Kidney (tissue), 14 donors: Measurements from ENCODE around the gene TXLNG. TPM values are rescaled to one million over a fixed set of nuclear protein-coding genes. Genes with fewer than 3 reads are reported as not detected.

Source experiments
- DNase-seq, 5 donors: peaks; one replicate each; pipeline ENCODE4 v3.0.0-alpha.2; 2013 to 2020
- FAIRE-seq: peaks from 2 replicates; lab custom pipeline; 2012; peaks lifted over from hg19 to GRCh38; lab: Jason Lieb, UNC
- H3K27ac ChIP-seq, 2 donors: one replicate each; pipeline ENCODE4 v1.7.0; 2013; ENCODE audit warnings: low read depth in 2 of 2, low read length in 2 of 2, inconsistent platforms in 1 of 2
- H3K27me3 ChIP-seq: one replicate; pipeline ENCODE4 v1.7.1; 2013; ENCODE audit warnings: low read length, inconsistent platforms; ENCODE audit not compliant: control insufficient read depth, insufficient read depth
- H3K36me3 ChIP-seq, 3 donors: one replicate each; pipeline versions ENCODE4 v1.7.0 to v1.7.1; 2013; ENCODE audit warnings: low read length in 3 of 3, control low read depth in 1 of 3, inconsistent platforms in 1 of 3; ENCODE audit not compliant: insufficient read depth in 3 of 3, control insufficient read depth in 2 of 3
- H3K4me1 ChIP-seq, 3 donors: one replicate each; pipeline versions ENCODE4 v1.7.0 to v1.7.1; 2013; ENCODE audit warnings: low read length in 3 of 3, inconsistent platforms in 1 of 3, low read depth in 1 of 3; ENCODE audit not compliant: control insufficient read depth in 2 of 3, insufficient read depth in 2 of 3
- H3K4me3 ChIP-seq, 3 donors: one replicate each; pipeline versions ENCODE4 v1.7.0 to v1.8.1; 2013; ENCODE audit warnings: low read length in 3 of 3, control low read depth in 1 of 3, inconsistent platforms in 1 of 3
- H3K9ac ChIP-seq, 3 donors: one replicate each; pipeline versions ENCODE4 v1.7.0 to v1.7.1; 2013; ENCODE audit warnings: low read length in 3 of 3, control low read depth in 1 of 3, inconsistent platforms in 1 of 3
- H3K9me3 ChIP-seq, 3 donors: one replicate each; pipeline versions ENCODE4 v1.7.0 to v1.7.1; 2013; ENCODE audit warnings: low read length in 3 of 3, control low read depth in 1 of 3, inconsistent platforms in 1 of 3; ENCODE audit not compliant: control insufficient read depth in 2 of 3, insufficient read depth in 1 of 3
- intact Hi-C: fragments of 100-400 bp; cut with DNase I; formaldehyde crosslinking; loops from one replicate; pipeline ENCODE4 v1.11.1; 2022
- polyA plus RNA-seq: library from polyadenylated mRNA; stranded (reverse); fragments of 350-450 nt; fragmentation: Illumina TruSeq; extraction: RNeasy Lipid Tissue Mini Kit (QIAGEN cat#74804); gene quantifications from one replicate; pipeline ENCODE4 v1.2.3, GENCODE V29; 2014; ENCODE audit warnings: low read depth, low replicate concordance; ENCODE audit not compliant: insufficient read depth
- total RNA-seq: library from RNA; stranded (reverse); fragmentation: NEBNext Ultra II Directional; extraction: Animal tissue kit (Norgen Biotek cat#: 25700); gene quantifications from one replicate; pipeline ENCODE4 v1.2.1, GENCODE V29; 2021
- TF ChIP-seq, protein P1 (sequence below): IDR thresholded peaks from 3 replicates; pipeline ENCODE4 v1.5.1; 2012; ENCODE audit warnings: mild to moderate bottlenecking, moderate library complexity, borderline replicate concordance; ENCODE audit not compliant: insufficient read depth; ENCODE audit errors: extremely low read depth
- donor health status: control.
- donor health status: control.
- donor health status: control.
- donor health status: control.
- donor health status: control.
- donor health status: DM: yes; HTN: yes; CAD: no.
- donor health status: Normal renal cell carcinoma (clear cell type).

The TXLNG gene
- total and polyA plus RNA-seq, 2 donors from 2014 or later, result 5.9 to 12.3 TPM

DNA sequence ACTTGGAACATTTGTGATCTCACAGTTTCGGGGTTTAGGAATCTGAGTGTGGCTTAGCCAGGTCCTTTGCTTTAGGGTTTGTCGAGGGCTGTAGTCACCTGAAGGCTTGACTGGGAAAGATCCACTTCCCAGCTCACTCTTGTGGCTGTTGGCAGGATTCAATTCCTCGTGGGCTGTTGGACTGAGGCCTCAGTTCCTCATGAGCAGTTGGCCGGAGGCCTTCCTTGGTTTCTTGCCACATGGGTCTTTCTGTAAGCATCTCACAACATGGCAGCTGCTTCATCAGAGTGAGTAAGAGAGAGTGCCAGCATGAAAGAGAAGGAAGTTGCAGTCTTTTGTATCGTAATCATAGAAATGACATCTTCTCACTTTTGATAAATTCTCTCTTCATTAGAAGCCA is 11.1 kb downstream of the TXLNG start:
- DNase-seq, result no peak
- H3K27me3 ChIP-seq, result no peaks in the 10 kb centered on the region
- no peak overlapping the region for H3K27ac ChIP-seq

DNA sequence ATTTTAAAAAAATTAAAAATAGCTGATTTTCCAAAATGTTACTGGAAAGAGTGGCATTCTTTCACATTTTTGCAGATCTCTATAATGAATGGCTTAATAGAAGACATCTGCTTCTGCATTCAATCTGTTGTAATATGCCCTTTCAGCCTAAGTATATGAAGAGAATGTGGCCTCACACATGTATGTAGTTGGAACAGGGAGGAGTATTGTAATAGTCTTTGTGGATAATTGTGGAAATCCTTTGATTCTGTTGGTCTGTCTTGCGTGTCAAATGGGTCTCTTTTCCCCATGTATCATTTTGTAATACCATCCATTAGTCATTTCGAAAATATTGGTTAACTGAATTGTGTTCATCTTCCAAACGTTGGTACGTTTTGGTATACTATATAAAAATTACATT is 11.6 kb downstream of the TXLNG start:
- FAIRE-seq, result no peak
- Histone ChIP-seq H3K27ac (no peak overlapping the region), H3K36me3 (no peaks in the 10 kb centered on the region), H3K4me3 (no peak overlapping the region), H3K9ac (no peak overlapping the region), H3K27me3 (no peaks in the 10 kb centered on the region), H3K4me1 (no peaks in the 10 kb centered on the region), H3K9me3 (no peaks in the 10 kb centered on the region)
- DNase-seq, result no peak
- intact Hi-C loops, result no loop called here
- TF ChIP-seq, protein P1, sequence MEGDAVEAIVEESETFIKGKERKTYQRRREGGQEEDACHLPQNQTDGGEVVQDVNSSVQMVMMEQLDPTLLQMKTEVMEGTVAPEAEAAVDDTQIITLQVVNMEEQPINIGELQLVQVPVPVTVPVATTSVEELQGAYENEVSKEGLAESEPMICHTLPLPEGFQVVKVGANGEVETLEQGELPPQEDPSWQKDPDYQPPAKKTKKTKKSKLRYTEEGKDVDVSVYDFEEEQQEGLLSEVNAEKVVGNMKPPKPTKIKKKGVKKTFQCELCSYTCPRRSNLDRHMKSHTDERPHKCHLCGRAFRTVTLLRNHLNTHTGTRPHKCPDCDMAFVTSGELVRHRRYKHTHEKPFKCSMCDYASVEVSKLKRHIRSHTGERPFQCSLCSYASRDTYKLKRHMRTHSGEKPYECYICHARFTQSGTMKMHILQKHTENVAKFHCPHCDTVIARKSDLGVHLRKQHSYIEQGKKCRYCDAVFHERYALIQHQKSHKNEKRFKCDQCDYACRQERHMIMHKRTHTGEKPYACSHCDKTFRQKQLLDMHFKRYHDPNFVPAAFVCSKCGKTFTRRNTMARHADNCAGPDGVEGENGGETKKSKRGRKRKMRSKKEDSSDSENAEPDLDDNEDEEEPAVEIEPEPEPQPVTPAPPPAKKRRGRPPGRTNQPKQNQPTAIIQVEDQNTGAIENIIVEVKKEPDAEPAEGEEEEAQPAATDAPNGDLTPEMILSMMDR, result no peak

More for the DNA sequence above, 11.1 kb downstream of the TXLNG start:
- H3K4me1 ChIP-seq, result no peaks in the 10 kb centered on the region
- TF ChIP-seq, protein P1, result no peak
- no peaks in the 10 kb centered on the region for H3K36me3 ChIP-seq
- H3K9me3 ChIP-seq, result no peaks in the 10 kb centered on the region
- intact Hi-C loops, result no loop called here
- FAIRE-seq, result no peak
- H3K9ac ChIP-seq, result no peak overlapping the region
- H3K4me3 ChIP-seq, result no peak overlapping the region

DNA sequence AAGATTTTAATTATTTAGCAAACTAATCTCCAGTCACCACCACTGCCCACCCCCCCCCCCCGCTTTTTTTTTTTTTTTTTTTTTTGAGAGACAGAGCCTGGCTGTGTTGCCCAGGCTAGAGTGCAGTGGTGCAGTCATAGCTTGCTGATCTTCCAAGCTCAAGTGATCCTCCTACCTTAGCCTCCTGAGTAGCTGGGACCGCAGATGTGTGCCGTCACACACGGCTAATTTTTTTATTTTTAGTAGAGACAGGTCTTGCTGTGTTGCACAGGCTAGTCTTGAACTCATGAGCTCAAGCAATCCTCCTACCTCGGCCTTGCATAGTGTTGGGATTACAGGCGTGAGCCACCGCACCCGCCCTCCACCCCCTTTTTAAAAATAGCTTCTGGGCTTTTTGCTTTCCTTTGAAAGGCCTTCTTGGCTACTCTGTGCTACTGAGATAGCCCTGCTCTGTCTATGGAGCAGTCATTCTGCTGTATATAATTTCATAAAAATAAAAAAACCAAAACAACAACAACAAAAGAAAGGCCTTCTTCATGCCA is 18.7 kb downstream of the TXLNG start:
- DNase-seq, result no peak

More for the DNA sequence above, 18.7 kb downstream of the TXLNG start:
- peaks cover 0 to 11% (median 0%) of the 10 kb centered on the region in 3 donors for H3K4me1 ChIP-seq
- TF ChIP-seq, protein P1, result no peak
- no peak overlapping the region for H3K4me3 ChIP-seq
- FAIRE-seq, result no peak
- no peaks in the 10 kb centered on the region for H3K9me3 ChIP-seq
- H3K27me3 ChIP-seq, result no peaks in the 10 kb centered on the region
- no peaks in the 10 kb centered on the region for H3K36me3 ChIP-seq
- H3K27ac ChIP-seq, result no peak overlapping the region
- no peak overlapping the region for H3K9ac ChIP-seq
- intact Hi-C loops, result no loop called here
